Measurements from ENCODE around the gene EGLN2. TPM values are rescaled to one million over a fixed set of nuclear protein-coding genes. Genes with fewer than 3 reads are reported as not detected.

EGLN2 gene
- polyA plus RNA-seq, 1 of the 3 experiments (the other 2 are of a cell fraction), result 43.0 TPM

DNA sequence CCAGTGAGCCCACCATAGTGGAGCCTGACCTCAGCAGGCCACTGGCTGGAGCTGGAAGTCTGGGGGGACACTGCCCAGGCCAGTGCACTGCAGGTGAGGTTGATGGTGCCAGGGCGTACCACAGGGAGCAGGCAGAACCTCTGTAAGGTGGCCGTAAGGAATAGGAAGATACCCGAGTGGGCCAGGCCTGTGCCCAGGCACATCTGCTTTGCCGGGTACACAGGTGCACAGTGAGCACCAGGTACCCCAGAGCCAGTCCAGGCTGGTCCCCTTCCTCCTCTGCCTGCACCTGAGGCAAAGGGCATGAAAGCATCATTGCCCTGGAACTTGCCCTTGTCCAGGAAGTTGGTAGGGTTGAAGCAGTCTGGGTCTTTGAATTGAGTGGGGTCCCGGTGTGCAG lies 9.5 kb downstream of the EGLN2 start (continued):
- TF ChIP-seq, protein P1, sequence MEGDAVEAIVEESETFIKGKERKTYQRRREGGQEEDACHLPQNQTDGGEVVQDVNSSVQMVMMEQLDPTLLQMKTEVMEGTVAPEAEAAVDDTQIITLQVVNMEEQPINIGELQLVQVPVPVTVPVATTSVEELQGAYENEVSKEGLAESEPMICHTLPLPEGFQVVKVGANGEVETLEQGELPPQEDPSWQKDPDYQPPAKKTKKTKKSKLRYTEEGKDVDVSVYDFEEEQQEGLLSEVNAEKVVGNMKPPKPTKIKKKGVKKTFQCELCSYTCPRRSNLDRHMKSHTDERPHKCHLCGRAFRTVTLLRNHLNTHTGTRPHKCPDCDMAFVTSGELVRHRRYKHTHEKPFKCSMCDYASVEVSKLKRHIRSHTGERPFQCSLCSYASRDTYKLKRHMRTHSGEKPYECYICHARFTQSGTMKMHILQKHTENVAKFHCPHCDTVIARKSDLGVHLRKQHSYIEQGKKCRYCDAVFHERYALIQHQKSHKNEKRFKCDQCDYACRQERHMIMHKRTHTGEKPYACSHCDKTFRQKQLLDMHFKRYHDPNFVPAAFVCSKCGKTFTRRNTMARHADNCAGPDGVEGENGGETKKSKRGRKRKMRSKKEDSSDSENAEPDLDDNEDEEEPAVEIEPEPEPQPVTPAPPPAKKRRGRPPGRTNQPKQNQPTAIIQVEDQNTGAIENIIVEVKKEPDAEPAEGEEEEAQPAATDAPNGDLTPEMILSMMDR (IDR thresholded peaks at IDR 0.05), result no peak

DNA sequence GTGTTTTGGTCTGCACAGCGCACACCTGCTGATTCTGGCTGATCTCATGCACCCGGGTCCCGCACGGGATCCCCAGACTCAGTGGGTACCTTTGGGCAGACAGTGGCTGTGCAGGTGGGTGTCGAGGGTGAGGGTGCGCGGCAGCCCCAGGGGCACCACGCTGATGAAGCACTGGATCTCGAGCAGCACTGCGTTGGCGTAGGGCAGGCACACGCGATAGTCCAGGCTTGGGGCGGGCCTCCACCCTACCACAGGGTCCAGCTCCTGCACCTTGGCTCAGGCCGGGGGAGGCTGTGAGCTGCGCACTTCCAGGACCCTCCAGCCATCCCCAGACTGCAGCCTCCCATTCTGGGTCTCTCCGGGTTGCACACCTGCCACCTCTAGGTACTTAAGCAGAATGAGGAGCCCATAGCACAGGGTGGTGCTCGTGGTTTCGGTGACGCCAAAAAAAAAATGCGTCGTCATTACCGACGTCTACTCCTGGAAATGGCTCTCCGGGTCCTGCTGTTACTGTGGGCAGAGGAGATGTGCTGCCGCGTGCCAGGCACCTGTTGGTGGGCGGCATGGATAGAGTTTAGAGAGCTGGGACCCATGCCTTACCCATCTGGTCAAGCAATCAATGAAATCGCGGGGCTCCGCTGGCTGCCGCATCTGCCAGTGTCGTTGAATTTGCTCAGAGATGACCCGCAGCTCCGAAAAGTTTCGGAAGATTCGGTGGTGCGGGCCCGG lies 10.5 kb downstream of the EGLN2 start:
- Histone ChIP-seq H3K4me3 (ENCODE audit: low read depth in 2 of 2, low read length in 1 of 2) (no peak overlapping the region), H3K9ac (no peak overlapping the region), H3K4me2 (no peak overlapping the region), H3K9me3 (no peaks in the 10 kb centered on the region), H3K27ac (ENCODE audit: low read depth in 2 of 2, low read length in 1 of 2) (no peak overlapping the region), H3K9me2 (no peaks in the 10 kb centered on the region), H4K20me1 (ENCODE audit: insufficient read depth) (peaks cover 56% of the 10 kb centered on the region), H3K36me3 (replicated peaks in 1 of 2; ENCODE audit: control insufficient read depth in 1 of 2, insufficient read depth in 2 of 2, low read length in 1 of 2) (peaks cover 19 to 32% of the 10 kb centered on the region in 2 experiments), H3K27me3 (ENCODE audit: insufficient read depth) (no peaks in the 10 kb centered on the region), H2AFZ (ENCODE audit: low read depth) (no peak overlapping the region), H3K79me2 (ENCODE audit: insufficient read depth) (peaks cover 50% of the 10 kb centered on the region), H3K4me1 (ENCODE audit: control insufficient read depth in 1 of 2, insufficient read depth in 2 of 2, low read depth in 1 of 2, low read length in 1 of 2) (peaks cover 12 to 38% of the 10 kb centered on the region in 2 experiments; a peak in 3 of 4 replicates), H3F3A (replicated peaks; ENCODE audit: insufficient read depth) (peaks cover 22% of the 10 kb centered on the region)
- 97% methylated on average over 37 of the region's 39 CpGs for WGBS (ENCODE audit: low lambda C conversion rate)
- ChIA-PET POLR2A (interaction anchor here (0.5 kb wide), 1 partner anchor 87 kb away, joined by 3 read pairs; no protein-coding TSS in a partner anchor), CTCF (interaction anchor here (1.0 to 5.4 kb wide), 2 partner anchors 9 to 147 kb away, joined by 3 to 54 read pairs; no protein-coding TSS in a partner anchor)
- no peak for DNase-seq
- no peak for TF ChIP-seq RCOR1 (IDR thresholded peaks at IDR 0.05; ENCODE audit: low read length)
- TF ChIP-seq, protein P2, sequence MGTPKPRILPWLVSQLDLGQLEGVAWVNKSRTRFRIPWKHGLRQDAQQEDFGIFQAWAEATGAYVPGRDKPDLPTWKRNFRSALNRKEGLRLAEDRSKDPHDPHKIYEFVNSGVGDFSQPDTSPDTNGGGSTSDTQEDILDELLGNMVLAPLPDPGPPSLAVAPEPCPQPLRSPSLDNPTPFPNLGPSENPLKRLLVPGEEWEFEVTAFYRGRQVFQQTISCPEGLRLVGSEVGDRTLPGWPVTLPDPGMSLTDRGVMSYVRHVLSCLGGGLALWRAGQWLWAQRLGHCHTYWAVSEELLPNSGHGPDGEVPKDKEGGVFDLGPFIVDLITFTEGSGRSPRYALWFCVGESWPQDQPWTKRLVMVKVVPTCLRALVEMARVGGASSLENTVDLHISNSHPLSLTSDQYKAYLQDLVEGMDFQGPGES (IDR thresholded peaks at IDR 0.05; ENCODE audit: low read depth, low read length), result no peak
- no peak for TF ChIP-seq TEAD4 (IDR thresholded peaks at IDR 0.05; ENCODE audit: borderline replicate concordance, insufficient read depth)
- TF ChIP-seq CHD2 (IDR thresholded peaks at IDR 0.05; ENCODE audit: low read length, partially characterized antibody), result no peak
- no peak for TF ChIP-seq RAD21 (IDR thresholded peaks at IDR 0.05; ENCODE audit: low read length)
- TF ChIP-seq SIN3A (IDR thresholded peaks at IDR 0.05; ENCODE audit: borderline replicate concordance, low read depth, low read length), result no peak

DNA sequence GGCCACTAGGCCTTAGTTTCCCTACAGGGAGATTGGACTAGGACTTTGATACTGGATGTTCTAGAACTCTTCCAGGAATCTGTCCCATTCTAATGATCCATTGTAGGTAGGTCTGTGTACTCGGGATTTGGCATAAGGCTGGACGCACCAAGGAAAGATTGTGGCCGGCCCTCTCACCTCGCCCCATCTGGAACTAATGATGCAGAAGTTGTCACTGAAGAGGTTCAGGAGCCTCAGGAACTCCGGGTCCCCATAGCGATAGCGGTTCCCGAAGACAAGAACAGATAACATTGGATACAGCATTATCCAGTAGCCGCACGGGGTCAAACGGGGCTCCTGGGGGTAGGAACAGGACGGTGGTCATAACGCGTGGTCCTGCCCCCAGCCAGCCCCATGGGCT lies 11.2 kb downstream of the EGLN2 start:
- ChIA-PET POLR2A (no interaction called here), CTCF (interaction anchor here (1.0 kb wide), 1 partner anchor 9 kb away, joined by 3 read pairs; no protein-coding TSS in a partner anchor)
- peaks cover 21% of the 10 kb centered on the region for H3F3A ChIP-seq (replicated peaks; ENCODE audit: insufficient read depth)
- H3K4me2 ChIP-seq, result no peak overlapping the region
- H3K36me3 ChIP-seq (replicated peaks in 1 of 2; ENCODE audit: control insufficient read depth in 1 of 2, insufficient read depth in 2 of 2, low read length in 1 of 2), result peaks cover 19 to 31% of the 10 kb centered on the region in 2 experiments
- peaks cover 44% of the 10 kb centered on the region for H3K79me2 ChIP-seq (ENCODE audit: insufficient read depth)
- WGBS (ENCODE audit: low lambda C conversion rate), result 98% methylated on average over 14 of the region's 14 CpGs
- no peak for DNase-seq
- H4K20me1 ChIP-seq (ENCODE audit: insufficient read depth), result peaks cover 49% of the 10 kb centered on the region
- no peaks in the 10 kb centered on the region for H3K9me3 ChIP-seq
- no peak overlapping the region for H3K9ac ChIP-seq
- H3K9me2 ChIP-seq, result no peaks in the 10 kb centered on the region
- no peak overlapping the region for H3K27ac ChIP-seq (ENCODE audit: low read depth in 2 of 2, low read length in 1 of 2)
- H3K27me3 ChIP-seq (ENCODE audit: insufficient read depth), result no peaks in the 10 kb centered on the region
- H2AFZ ChIP-seq (ENCODE audit: low read depth), result no peak overlapping the region
- no peak overlapping the region for H3K4me3 ChIP-seq (ENCODE audit: low read depth in 2 of 2, low read length in 1 of 2)
- H3K4me1 ChIP-seq (ENCODE audit: control insufficient read depth in 1 of 2, insufficient read depth in 2 of 2, low read depth in 1 of 2, low read length in 1 of 2), result peaks cover 12 to 31% of the 10 kb centered on the region in 2 experiments; a peak in 3 of 4 replicates
- TF ChIP-seq FOXM1 (IDR thresholded peaks at IDR 0.05; ENCODE audit: low read depth) (no peak), POLR2AphosphoS5 (IDR thresholded peaks at IDR 0.05; ENCODE audit: low read depth, low read length) (no peak), SIN3A (IDR thresholded peaks at IDR 0.05; ENCODE audit: borderline replicate concordance, low read depth, low read length) (no peak), RXRA (IDR thresholded peaks at IDR 0.05; ENCODE audit: borderline replicate concordance, low read depth) (no peak), NFIC (IDR thresholded peaks at IDR 0.05; ENCODE audit: borderline replicate concordance) (no peak), EZH2phosphoT487 (IDR thresholded peaks at IDR 0.05; ENCODE audit: borderline replicate concordance, low read depth) (no peak), RCOR1 (IDR thresholded peaks at IDR 0.05; ENCODE audit: low read length) (no peak), RFX5 (IDR thresholded peaks at IDR 0.05; ENCODE audit: low read length) (no peak), MEF2A (IDR thresholded peaks at IDR 0.05; ENCODE audit: borderline replicate concordance, low read depth) (no peak), YY1 (IDR thresholded peaks at IDR 0.05; ENCODE audit: low read depth) (no peak), TAF1 (IDR thresholded peaks at IDR 0.05; ENCODE audit: borderline replicate concordance, low read depth, low read length) (no peak), NRF1 (IDR thresholded peaks at IDR 0.05; ENCODE audit: low read depth, low read length) (no peak)
- TF ChIP-seq, protein P3, sequence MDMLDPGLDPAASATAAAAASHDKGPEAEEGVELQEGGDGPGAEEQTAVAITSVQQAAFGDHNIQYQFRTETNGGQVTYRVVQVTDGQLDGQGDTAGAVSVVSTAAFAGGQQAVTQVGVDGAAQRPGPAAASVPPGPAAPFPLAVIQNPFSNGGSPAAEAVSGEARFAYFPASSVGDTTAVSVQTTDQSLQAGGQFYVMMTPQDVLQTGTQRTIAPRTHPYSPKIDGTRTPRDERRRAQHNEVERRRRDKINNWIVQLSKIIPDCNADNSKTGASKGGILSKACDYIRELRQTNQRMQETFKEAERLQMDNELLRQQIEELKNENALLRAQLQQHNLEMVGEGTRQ (IDR thresholded peaks at IDR 0.05; ENCODE audit: borderline replicate concordance, low read depth, low read length), result no peak
- TF ChIP-seq, protein P4, sequence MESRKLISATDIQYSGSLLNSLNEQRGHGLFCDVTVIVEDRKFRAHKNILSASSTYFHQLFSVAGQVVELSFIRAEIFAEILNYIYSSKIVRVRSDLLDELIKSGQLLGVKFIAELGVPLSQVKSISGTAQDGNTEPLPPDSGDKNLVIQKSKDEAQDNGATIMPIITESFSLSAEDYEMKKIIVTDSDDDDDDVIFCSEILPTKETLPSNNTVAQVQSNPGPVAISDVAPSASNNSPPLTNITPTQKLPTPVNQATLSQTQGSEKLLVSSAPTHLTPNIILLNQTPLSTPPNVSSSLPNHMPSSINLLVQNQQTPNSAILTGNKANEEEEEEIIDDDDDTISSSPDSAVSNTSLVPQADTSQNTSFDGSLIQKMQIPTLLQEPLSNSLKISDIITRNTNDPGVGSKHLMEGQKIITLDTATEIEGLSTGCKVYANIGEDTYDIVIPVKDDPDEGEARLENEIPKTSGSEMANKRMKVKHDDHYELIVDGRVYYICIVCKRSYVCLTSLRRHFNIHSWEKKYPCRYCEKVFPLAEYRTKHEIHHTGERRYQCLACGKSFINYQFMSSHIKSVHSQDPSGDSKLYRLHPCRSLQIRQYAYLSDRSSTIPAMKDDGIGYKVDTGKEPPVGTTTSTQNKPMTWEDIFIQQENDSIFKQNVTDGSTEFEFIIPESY (IDR thresholded peaks at IDR 0.05; ENCODE audit: borderline replicate concordance, low read depth), result no peak
